ENCODE measurements around the gene FAM131C.
"Not testable (repeated sequence)": the region's sequence is repeated elsewhere in the genome, so short reads cannot be mapped to it uniquely, and the experiment has no call there.

Gene FAM131C

GRCh38 chr1:16056521-16056912 is 16.9 kb downstream of the FAM131C start:
- DNase-seq: not testable (repeated sequence)

- peak; percentile 11 for DNase-seq
These were observed 17.6 kb downstream of the FAM131C start for GRCh38 chr1:16055613-16056520.

GRCh38 chr1:16054598-16055540 is 18.6 kb downstream of the FAM131C start:
- DNase-seq: no peak

GRCh38 chr1:16053781-16054502 is 19.5 kb downstream of the FAM131C start:
- no peak for DNase-seq

- DNase-seq: not testable (repeated sequence)
These were observed 21.5 kb downstream of the FAM131C start for GRCh38 chr1:16051949-16052348.

- DNase-seq: no peak
These were observed 22.4 kb downstream of the FAM131C start for GRCh38 chr1:16051039-16051438.

- DNase-seq: no peak
These were observed 23.1 kb downstream of the FAM131C start for GRCh38 chr1:16050328-16050727.

- DNase-seq: no peak
These were observed 24.8 kb downstream of the FAM131C start for GRCh38 chr1:16048573-16049189.

GRCh38 chr1:16047791-16048475 is 25.5 kb downstream of the FAM131C start:
- DNase-seq: no peak

- no peak for DNase-seq
These were observed 26.6 kb downstream of the FAM131C start for GRCh38 chr1:16046842-16047241.

GRCh38 chr1:16043950-16044349 is 29.5 kb downstream of the FAM131C start:
- DNase-seq: no peak

GRCh38 chr1:16043521-16043920 is 29.9 kb downstream of the FAM131C start, which contains the start of gene CLCNKB:
Gene CLCNKB (plus strand): TSS chr1:16043782. CDS start chr1:16044493, 711 bp downstream.
- no peak for DNase-seq

- DNase-seq: not testable (repeated sequence)
These were observed 30.8 kb downstream of the FAM131C start for GRCh38 chr1:16042654-16043053.

- DNase-seq: no peak
These were observed 31.4 kb downstream of the FAM131C start for GRCh38 chr1:16042096-16042495.

GRCh38 chr1:16041200-16041599 is 32.3 kb downstream of the FAM131C start:
- no peak for DNase-seq

GRCh38 chr1:16039871-16040270 is 33.6 kb downstream of the FAM131C start:
- not testable (repeated sequence) for DNase-seq

GRCh38 chr1:16038620-16038912 is 34.9 kb downstream of the FAM131C start:
- DNase-seq: no peak

- not testable (repeated sequence) for DNase-seq
These were observed 37.0 kb downstream of the FAM131C start for GRCh38 chr1:16036461-16036860.

- DNase-seq: not testable (repeated sequence)
These were observed 40.3 kb downstream of the FAM131C start for GRCh38 chr1:16033103-16033632.

- DNase-seq: peak; percentile 39
These were observed 40.9 kb downstream of the FAM131C start for GRCh38 chr1:16032388-16033102.

GRCh38 chr1:16031551-16031950 is 41.9 kb downstream of the FAM131C start:
- no peak for DNase-seq

All from KG1 (cell line).